ENCODE data around the gene TSPAN9. TPM values are rescaled to one million over a fixed set of nuclear protein-coding genes. Genes with fewer than 3 reads are reported as not detected.

Gene TSPAN9
- polyA plus RNA-seq, 2 of the 4 experiments (the other 2 are of a cell fraction), result 12.4 to 16.1 TPM

DNA sequence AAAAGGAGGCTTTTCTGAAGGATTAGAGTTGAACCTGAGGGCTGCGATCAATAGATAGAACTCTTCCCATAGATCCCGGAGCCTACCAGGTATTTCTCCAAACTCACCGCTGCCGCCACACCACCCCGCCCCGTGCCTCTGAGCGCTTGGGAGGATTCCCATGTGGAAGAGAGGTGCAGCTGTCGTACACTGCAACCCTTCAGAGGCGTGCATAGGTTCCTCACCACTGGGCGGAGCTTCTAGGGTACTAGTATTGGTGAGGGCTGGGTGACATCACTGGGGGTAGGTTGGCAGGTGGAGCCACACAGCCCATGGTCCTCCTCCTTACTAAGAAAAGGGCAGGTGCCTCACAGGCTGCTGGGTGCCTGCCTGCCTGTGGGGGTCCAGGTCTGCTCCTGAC is 127.0 kb downstream of the TSPAN9 start:
- POLR2A ChIA-PET, result no interaction called here
- Histone ChIP-seq H3K4me2 (no peak overlapping the region), H3K4me1 (peaks cover 4% of the 10 kb centered on the region; the same call in 1 of the 3 replicates), H3K27ac (no peak overlapping the region), H3K9me3 (no peaks in the 10 kb centered on the region), H3K4me3 (no peak overlapping the region)
- CTCF ChIA-PET, result interaction anchor here (0.9 to 5.1 kb wide), 5 partner anchors 23 to 131 kb away, joined by 3 to 51 read pairs (median 21); no protein-coding TSS in a partner anchor
- FAIRE-seq (no peak), ATAC-seq (no peak), DNase-seq (ENCODE audit: low read depth in 1 of 2, low spot score in 1 of 2) (no peak)
- 93% methylated on average over 10 of the region's 10 CpGs for WGBS (ENCODE audit: missing lambda C conversion rate)
- TF ChIP-seq, protein P1, sequence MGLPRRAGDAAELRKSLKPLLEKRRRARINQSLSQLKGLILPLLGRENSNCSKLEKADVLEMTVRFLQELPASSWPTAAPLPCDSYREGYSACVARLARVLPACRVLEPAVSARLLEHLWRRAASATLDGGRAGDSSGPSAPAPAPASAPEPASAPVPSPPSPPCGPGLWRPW (IDR thresholded peaks at IDR 0.05), result no peak
- TF ChIP-seq, protein P2, sequence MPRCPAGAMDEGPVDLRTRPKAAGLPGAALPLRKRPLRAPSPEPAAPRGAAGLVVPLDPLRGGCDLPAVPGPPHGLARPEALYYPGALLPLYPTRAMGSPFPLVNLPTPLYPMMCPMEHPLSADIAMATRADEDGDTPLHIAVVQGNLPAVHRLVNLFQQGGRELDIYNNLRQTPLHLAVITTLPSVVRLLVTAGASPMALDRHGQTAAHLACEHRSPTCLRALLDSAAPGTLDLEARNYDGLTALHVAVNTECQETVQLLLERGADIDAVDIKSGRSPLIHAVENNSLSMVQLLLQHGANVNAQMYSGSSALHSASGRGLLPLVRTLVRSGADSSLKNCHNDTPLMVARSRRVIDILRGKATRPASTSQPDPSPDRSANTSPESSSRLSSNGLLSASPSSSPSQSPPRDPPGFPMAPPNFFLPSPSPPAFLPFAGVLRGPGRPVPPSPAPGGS (IDR thresholded peaks at IDR 0.05), result no peak
- TF ChIP-seq HOXB5 (CRISPR knock-in tag; IDR thresholded peaks at IDR 0.05), result no peak
- no peak for TF ChIP-seq NFE2L2 (conservative IDR thresholded peaks at IDR 0.05; ENCODE audit: low read length)
- TF ChIP-seq TFCP2L1 (CRISPR knock-in tag; IDR thresholded peaks at IDR 0.05), result no peak
- no peak for TF ChIP-seq PBX3 (IDR thresholded peaks at IDR 0.05)
- no peak for TF ChIP-seq KDM1A (IDR thresholded peaks at IDR 0.05; ENCODE audit: low read depth)
- no peak for TF ChIP-seq FOSB (CRISPR knock-in tag; IDR thresholded peaks at IDR 0.05)
- no peak for TF ChIP-seq KDM5A (IDR thresholded peaks at IDR 0.05)

GRCh38 chr12:3204730-3205531 is 127.8 kb downstream of the TSPAN9 start:
- Histone ChIP-seq H3K4me1 (peaks cover 4% of the 10 kb centered on the region; the same call in 1 of the 3 replicates), H3K4me2 (no peak overlapping the region), H3K9me3 (no peaks in the 10 kb centered on the region), H3K27ac (no peak overlapping the region), H3K4me3 (no peak overlapping the region)
- no peak for ATAC-seq
- 84% methylated on average over 10 of the region's 16 CpGs for WGBS (ENCODE audit: missing lambda C conversion rate)
- DNase-seq (ENCODE audit: low read depth in 1 of 2, low spot score in 1 of 2), result no peak
- no peak for FAIRE-seq
- CTCF ChIA-PET, result interaction anchor here (0.9 to 5.1 kb wide), 9 partner anchors 11 to 132 kb away, joined by 3 to 51 read pairs (median 7); no protein-coding TSS in a partner anchor
- POLR2A ChIA-PET, result interaction anchor here (0.6 kb wide), 1 partner anchor 51 kb away, joined by 3 read pairs; no protein-coding TSS in a partner anchor
- TF ChIP-seq EHF (CRISPR knock-in tag; IDR thresholded peaks at IDR 0.05) (no peak), ZSCAN20 (CRISPR knock-in tag; IDR thresholded peaks at IDR 0.05) (no peak), GATA3 (IDR thresholded peaks at IDR 0.05; ENCODE audit: borderline replicate concordance) (no peak), JUNB (IDR thresholded peaks at IDR 0.05) (no peak), HEYL (CRISPR knock-in tag; IDR thresholded peaks at IDR 0.05) (no peak), JUN (IDR thresholded peaks at IDR 0.05) (no peak), POLR2A (IDR thresholded peaks at IDR 0.05; ENCODE audit: low read length) (no peak), MAX (IDR thresholded peaks at IDR 0.05) (no peak), NR3C1 (IDR thresholded peaks at IDR 0.05) (no peak), HDAC2 (IDR thresholded peaks at IDR 0.05) (no peak), KDM5A (IDR thresholded peaks at IDR 0.05) (no peak), HOXA7 (CRISPR knock-in tag; IDR thresholded peaks at IDR 0.05) (no peak)
- TF ChIP-seq, protein P3, sequence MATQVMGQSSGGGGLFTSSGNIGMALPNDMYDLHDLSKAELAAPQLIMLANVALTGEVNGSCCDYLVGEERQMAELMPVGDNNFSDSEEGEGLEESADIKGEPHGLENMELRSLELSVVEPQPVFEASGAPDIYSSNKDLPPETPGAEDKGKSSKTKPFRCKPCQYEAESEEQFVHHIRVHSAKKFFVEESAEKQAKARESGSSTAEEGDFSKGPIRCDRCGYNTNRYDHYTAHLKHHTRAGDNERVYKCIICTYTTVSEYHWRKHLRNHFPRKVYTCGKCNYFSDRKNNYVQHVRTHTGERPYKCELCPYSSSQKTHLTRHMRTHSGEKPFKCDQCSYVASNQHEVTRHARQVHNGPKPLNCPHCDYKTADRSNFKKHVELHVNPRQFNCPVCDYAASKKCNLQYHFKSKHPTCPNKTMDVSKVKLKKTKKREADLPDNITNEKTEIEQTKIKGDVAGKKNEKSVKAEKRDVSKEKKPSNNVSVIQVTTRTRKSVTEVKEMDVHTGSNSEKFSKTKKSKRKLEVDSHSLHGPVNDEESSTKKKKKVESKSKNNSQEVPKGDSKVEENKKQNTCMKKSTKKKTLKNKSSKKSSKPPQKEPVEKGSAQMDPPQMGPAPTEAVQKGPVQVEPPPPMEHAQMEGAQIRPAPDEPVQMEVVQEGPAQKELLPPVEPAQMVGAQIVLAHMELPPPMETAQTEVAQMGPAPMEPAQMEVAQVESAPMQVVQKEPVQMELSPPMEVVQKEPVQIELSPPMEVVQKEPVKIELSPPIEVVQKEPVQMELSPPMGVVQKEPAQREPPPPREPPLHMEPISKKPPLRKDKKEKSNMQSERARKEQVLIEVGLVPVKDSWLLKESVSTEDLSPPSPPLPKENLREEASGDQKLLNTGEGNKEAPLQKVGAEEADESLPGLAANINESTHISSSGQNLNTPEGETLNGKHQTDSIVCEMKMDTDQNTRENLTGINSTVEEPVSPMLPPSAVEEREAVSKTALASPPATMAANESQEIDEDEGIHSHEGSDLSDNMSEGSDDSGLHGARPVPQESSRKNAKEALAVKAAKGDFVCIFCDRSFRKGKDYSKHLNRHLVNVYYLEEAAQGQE (IDR thresholded peaks at IDR 0.05), result no peak
- TF ChIP-seq, protein P2 (IDR thresholded peaks at IDR 0.05), result no peak
- TF ChIP-seq, protein P4, sequence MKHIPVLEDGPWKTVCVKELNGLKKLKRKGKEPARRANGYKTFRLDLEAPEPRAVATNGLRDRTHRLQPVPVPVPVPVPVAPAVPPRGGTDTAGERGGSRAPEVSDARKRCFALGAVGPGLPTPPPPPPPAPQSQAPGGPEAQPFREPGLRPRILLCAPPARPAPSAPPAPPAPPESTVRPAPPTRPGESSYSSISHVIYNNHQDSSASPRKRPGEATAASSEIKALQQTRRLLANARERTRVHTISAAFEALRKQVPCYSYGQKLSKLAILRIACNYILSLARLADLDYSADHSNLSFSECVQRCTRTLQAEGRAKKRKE (CRISPR knock-in tag; IDR thresholded peaks at IDR 0.05; ENCODE audit: low read depth), result no peak
